HepG2 (cell line): ENCODE measurements around the gene PGC. TPM values are rescaled to one million over a fixed set of nuclear protein-coding genes. Genes with fewer than 3 reads are reported as not detected.
A peak's percentile ranks its signal among the peaks of the same experiment; 100 is the strongest.

Source experiments
- BORCS8-MEF2B ChIP-seq: sonication (generic); formaldehyde crosslinking; IDR thresholded peaks from 2 replicates; pipeline ENCODE4 v1.8.0; 2022; ENCODE audit warnings: mild to moderate bottlenecking, missing genetic modification reagents
- EZH2 ChIP-seq: conservative IDR thresholded peaks from 2 replicates; pipeline ENCODE4 v1.6.1; 2012; ENCODE audit warnings: mild to moderate bottlenecking, low read depth, low read length, moderate library complexity
- FOXA3 ChIP-seq: IDR thresholded peaks from 2 replicates; pipeline ENCODE4 v1.6.1; 2016; ENCODE audit warnings: missing genetic modification reagents, missing compliant biosample characterization
- MAFF ChIP-seq: IDR thresholded peaks from 2 replicates; pipeline ENCODE4 v1.6.1; 2011; ENCODE audit warnings: low read depth, low read length, improper control_type of control experiment
- MAFK ChIP-seq, 2 experiments: IDR thresholded peaks in 1 of 2; conservative IDR thresholded peaks in 1 of 2; 2 replicates each; pipeline ENCODE4 v1.6.1; 2011; ENCODE audit warnings: improper control_type of control experiment in 2 of 2, low read length in 2 of 2
- NR2C2 ChIP-seq: sonication (generic); formaldehyde crosslinking; IDR thresholded peaks from 2 replicates; pipeline ENCODE4 v1.4.0; 2020; ENCODE audit warnings: missing genetic modification reagents, mild to moderate bottlenecking, moderate library complexity, borderline replicate concordance
- PHF21A ChIP-seq: sonication (generic); formaldehyde crosslinking; IDR thresholded peaks from 2 replicates; pipeline ENCODE4 v1.5.0; 2020; ENCODE audit warnings: mild to moderate bottlenecking, missing genetic modification reagents
- RBFOX2 ChIP-seq: fragments of 200-400 bp; formaldehyde crosslinking; IDR thresholded peaks from 2 replicates; pipeline ENCODE4 v1.6.1; 2017; ENCODE audit warnings: low read depth, mild to moderate bottlenecking, low read length
- XBP1 ChIP-seq: sonication (generic); formaldehyde crosslinking; IDR thresholded peaks from 2 replicates; pipeline ENCODE4 v1.5.0; 2020; ENCODE audit warnings: missing genetic modification reagents
- ZNF260 ChIP-seq: sonication (generic); formaldehyde crosslinking; IDR thresholded peaks from 2 replicates; pipeline ENCODE4 v1.4.0; 2020; ENCODE audit warnings: missing genetic modification reagents, low read depth, mild to moderate bottlenecking, borderline replicate concordance
- ZNF547 ChIP-seq: sonication (generic); formaldehyde crosslinking; IDR thresholded peaks from 2 replicates; pipeline ENCODE4 v1.5.1; 2020; ENCODE audit warnings: mild to moderate bottlenecking, missing genetic modification reagents
- ZNF773 ChIP-seq: sonication (generic); formaldehyde crosslinking; IDR thresholded peaks from 2 replicates; pipeline ENCODE4 v1.4.0; 2020; ENCODE audit warnings: missing genetic modification reagents, borderline replicate concordance
- ZSCAN25 ChIP-seq: sonication (generic); formaldehyde crosslinking; IDR thresholded peaks from 2 replicates; pipeline ENCODE4 v1.8.0; 2022; ENCODE audit warnings: mild to moderate bottlenecking, missing genetic modification reagents
- polyA plus RNA-seq, 8 experiments: library from polyadenylated mRNA; depleted of rRNA in 3 of 8; stranded (reverse) in 7 of 8; unstranded in 1 of 8; fragments of >200 nt; fragmentation: Illumina TruSeq in 4 of 8; extraction: Trizol in 4 of 8; gene quantifications; 2 replicates each; pipeline versions ENCODE4 v1.2.1 to v1.2.3, GENCODE V29; 2011 to 2016; ENCODE audit warnings: low read depth in 4 of 8, missing spikeins in 1 of 8, mixed read lengths in 1 of 8; ENCODE audit not compliant: insufficient read depth in 1 of 8
- total RNA-seq, 5 experiments: library from RNA; depleted of rRNA; stranded (reverse); fragments of >200 nt; fragmentation: Illumina TruSeq; extraction: Trizol; gene quantifications; 2 replicates each; pipeline ENCODE4 v1.2.3, GENCODE V29; 2016; ENCODE audit warnings: low read depth in 1 of 5
- TF ChIP-seq, protein P1 (sequence below): sonication (generic); formaldehyde crosslinking; IDR thresholded peaks from 2 replicates; pipeline ENCODE4 v1.4.0; 2020; ENCODE audit warnings: missing genetic modification reagents, borderline replicate concordance
- TF ChIP-seq, protein P2 (sequence below): sonication (generic); formaldehyde crosslinking; IDR thresholded peaks from 2 replicates; pipeline ENCODE4 v1.4.0; 2020; ENCODE audit warnings: missing genetic modification reagents; ENCODE audit errors: not compliant biosample characterization
- TF ChIP-seq, protein P3 (sequence below): sonication (generic); formaldehyde crosslinking; IDR thresholded peaks from 2 replicates; pipeline ENCODE4 v1.5.0; 2020; ENCODE audit warnings: mild to moderate bottlenecking, missing genetic modification reagents
- TF ChIP-seq, protein P4 (sequence below): sonication (generic); formaldehyde crosslinking; IDR thresholded peaks from 2 replicates; pipeline ENCODE4 v1.5.0; 2020; ENCODE audit warnings: missing genetic modification reagents

The PGC gene
- total and polyA plus RNA-seq, 2 of the 13 experiments (the other 11 are each of a cell fraction or from before 2014, with no cell fraction given), result 426 to 502 TPM

DNA sequence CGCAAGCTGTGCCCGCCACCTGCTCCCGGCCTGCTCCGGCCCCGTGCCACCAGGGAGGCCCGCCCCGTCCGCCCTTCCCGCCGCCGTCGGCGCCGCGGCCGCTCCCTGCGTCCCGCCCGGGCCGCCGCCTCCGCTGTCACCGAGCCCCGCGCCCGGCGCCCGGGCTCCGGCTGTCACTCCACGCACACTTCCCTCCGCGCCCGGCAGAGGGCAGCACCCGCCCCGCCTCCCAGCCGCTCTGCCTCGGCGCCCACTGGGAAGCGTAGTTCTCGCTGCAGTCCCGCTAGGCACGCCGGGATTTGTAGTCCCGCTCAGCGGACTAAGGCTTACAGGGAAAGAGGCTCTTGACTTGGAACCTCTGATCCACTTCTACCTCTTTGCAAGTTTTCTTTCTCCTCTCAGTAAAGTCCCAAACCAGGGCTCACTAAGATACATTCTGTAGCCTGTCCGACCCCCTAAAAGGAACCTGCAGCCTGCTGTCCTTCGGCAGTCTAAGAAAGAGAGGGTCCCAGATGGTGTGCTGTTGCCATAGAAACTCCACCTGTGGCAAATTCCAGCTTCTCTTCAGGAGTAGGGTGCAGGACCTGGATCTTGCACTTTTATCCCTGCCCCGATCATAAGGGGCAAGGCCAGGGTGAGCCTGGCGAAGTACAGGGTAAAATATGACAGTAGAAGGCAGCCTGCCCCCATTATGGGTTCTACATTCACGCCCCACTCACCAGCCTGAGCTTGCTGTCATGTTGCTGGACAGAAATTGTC lies 11.6 kb downstream of the PGC start, which contains the start of gene TFEB (continued):
- TF ChIP-seq, protein P1, sequence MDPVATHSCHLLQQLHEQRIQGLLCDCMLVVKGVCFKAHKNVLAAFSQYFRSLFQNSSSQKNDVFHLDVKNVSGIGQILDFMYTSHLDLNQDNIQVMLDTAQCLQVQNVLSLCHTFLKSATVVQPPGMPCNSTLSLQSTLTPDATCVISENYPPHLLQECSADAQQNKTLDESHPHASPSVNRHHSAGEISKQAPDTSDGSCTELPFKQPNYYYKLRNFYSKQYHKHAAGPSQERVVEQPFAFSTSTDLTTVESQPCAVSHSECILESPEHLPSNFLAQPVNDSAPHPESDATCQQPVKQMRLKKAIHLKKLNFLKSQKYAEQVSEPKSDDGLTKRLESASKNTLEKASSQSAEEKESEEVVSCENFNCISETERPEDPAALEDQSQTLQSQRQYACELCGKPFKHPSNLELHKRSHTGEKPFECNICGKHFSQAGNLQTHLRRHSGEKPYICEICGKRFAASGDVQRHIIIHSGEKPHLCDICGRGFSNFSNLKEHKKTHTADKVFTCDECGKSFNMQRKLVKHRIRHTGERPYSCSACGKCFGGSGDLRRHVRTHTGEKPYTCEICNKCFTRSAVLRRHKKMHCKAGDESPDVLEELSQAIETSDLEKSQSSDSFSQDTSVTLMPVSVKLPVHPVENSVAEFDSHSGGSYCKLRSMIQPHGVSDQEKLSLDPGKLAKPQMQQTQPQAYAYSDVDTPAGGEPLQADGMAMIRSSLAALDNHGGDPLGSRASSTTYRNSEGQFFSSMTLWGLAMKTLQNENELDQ (CRISPR knock-in tag), result no peak; the same call in 1 of the 2 replicates
- TF ChIP-seq, protein P2, sequence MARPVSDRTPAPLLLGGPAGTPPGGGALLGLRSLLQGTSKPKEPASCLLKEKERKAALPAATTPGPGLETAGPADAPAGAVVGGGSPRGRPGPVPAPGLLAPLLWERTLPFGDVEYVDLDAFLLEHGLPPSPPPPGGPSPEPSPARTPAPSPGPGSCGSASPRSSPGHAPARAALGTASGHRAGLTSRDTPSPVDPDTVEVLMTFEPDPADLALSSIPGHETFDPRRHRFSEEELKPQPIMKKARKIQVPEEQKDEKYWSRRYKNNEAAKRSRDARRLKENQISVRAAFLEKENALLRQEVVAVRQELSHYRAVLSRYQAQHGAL (CRISPR knock-in tag), result no peak
- TF ChIP-seq ZNF773 (CRISPR knock-in tag), result no peak
- TF ChIP-seq EZH2, result no peak
- no peak; the same call in 1 of the 2 replicates for TF ChIP-seq ZSCAN25 (CRISPR knock-in tag)
- peak; percentile 74 for TF ChIP-seq FOXA3 (CRISPR knock-in tag)
- no peak for TF ChIP-seq MAFK (conservative IDR thresholded peaks at IDR 0.05 in 1 of 2, IDR thresholded peaks at IDR 0.05 in 1 of 2; ENCODE audit: low read length in 2 of 2)
- TF ChIP-seq RBFOX2, result peak; percentile 67
- peak; percentile 97 for TF ChIP-seq NR2C2
- no peak for TF ChIP-seq MAFF
- TF ChIP-seq, protein P3, sequence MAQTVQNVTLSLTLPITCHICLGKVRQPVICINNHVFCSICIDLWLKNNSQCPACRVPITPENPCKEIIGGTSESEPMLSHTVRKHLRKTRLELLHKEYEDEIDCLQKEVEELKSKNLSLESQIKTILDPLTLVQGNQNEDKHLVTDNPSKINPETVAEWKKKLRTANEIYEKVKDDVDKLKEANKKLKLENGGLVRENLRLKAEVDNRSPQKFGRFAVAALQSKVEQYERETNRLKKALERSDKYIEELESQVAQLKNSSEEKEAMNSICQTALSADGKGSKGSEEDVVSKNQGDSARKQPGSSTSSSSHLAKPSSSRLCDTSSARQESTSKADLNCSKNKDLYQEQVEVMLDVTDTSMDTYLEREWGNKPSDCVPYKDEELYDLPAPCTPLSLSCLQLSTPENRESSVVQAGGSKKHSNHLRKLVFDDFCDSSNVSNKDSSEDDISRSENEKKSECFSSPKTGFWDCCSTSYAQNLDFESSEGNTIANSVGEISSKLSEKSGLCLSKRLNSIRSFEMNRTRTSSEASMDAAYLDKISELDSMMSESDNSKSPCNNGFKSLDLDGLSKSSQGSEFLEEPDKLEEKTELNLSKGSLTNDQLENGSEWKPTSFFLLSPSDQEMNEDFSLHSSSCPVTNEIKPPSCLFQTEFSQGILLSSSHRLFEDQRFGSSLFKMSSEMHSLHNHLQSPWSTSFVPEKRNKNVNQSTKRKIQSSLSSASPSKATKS (CRISPR knock-in tag), result no peak
- no peak for TF ChIP-seq PHF21A (CRISPR knock-in tag)
- TF ChIP-seq ZNF260 (CRISPR knock-in tag), result no peak
- TF ChIP-seq BORCS8-MEF2B (CRISPR knock-in tag), result no peak
- no peak for TF ChIP-seq ZNF547 (CRISPR knock-in tag)
- TF ChIP-seq, protein P4, sequence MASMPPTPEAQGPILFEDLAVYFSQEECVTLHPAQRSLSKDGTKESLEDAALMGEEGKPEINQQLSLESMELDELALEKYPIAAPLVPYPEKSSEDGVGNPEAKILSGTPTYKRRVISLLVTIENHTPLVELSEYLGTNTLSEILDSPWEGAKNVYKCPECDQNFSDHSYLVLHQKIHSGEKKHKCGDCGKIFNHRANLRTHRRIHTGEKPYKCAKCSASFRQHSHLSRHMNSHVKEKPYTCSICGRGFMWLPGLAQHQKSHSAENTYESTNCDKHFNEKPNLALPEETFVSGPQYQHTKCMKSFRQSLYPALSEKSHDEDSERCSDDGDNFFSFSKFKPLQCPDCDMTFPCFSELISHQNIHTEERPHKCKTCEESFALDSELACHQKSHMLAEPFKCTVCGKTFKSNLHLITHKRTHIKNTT (CRISPR knock-in tag), result 0 out of 2 replicates have a peak, but pooled peaks have one; percentile 89
- TF ChIP-seq XBP1 (CRISPR knock-in tag), result no peak
